ENCODE data around the gene MAST4.
A peak's percentile ranks its signal among the peaks of the same experiment; 100 is the strongest.
"Not testable (repeated sequence)": the region's sequence is repeated elsewhere in the genome, so short reads cannot be mapped to it uniquely, and the experiment has no call there.

The MAST4 gene

DNA sequence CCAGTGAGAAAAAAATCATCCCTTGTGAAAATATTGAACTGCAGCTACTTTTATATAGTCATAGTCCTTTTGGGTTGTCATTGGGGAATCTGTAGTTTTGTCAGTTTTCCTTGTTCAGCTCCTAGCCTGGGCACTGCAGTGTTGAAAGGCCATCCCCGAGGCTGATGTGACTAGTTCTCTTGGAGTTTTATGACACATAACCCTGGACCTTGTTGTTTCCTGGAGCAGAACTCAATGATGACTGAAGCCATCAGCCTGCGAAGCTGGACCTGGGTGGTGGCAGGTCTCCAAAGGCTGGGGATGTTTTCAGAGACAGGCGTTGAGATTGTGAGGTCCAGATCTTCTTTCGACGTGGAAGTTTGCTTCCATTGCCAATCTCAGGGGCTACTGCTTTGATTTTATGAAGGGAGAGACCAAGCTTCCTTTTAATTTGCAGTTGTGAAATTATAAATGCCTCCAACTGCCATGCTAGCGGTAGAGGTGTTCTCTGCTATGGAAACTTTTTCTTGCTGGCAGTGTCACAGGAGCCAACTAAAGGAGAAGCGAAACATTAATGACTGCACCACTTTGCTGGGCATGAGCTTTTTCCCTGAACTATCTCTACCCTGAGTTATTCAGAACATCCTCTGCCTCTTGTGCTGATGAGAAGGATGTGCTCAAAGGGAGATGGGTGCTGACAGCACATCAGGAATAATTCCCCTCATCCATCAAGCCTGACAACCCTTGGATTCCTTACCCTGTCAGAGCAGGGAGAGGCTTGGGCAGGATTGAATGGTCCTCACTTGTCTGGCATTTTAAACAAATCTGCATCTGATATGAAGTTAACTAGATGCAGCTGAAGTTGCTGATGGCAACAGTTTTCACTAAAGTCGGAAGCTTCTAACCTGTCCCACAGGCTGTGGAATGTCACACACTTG, 209.6 kb downstream of the MAST4 start:
- DNase-seq (ENCODE audit: insufficient read length, low spot score) (no peak), FAIRE-seq (no peak)

DNA sequence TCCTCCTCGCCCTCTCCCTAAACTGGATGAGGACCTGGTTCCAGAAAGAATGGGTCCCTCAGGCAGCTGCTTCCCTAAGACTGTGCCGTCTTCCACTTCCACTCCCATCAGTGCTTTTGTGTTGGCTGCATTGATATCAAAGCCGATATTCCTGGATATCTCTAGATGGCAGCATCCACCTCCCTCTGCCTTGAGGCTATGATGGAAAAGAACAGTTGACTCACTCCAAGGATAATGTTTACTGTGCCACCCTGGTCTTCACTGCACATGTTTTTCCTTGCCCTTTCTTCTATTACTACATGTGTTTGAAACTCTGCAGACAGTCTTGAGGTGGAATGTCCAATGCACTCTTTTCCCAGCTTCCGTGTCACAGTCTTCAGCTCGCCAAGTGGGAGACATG, 211.6 kb downstream of the MAST4 start:
- no peak for FAIRE-seq
- DNase-seq (ENCODE audit: insufficient read length, low spot score): no peak

DNA sequence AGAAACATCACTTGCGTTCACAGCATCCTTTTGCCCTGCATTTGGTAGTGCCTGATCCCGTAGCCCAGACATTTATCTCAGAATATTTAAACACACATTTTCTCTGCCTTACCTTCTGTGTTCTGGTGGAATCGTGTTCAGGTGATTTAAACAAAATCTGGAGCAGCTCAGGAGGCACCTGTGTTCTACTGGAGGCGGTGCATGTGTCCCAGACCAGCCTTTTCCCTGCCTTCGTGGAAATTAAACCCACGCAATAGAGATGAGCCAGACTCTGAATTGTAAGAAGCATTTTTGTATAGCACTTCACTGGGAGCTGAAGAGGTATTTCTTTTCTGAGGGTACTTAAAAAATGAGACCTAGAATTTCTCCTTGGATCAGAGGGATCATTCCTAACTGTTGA, 212.5 kb downstream of the MAST4 start:
- DNase-seq (ENCODE audit: insufficient read length, low spot score) (no peak), FAIRE-seq (no peak)

DNA sequence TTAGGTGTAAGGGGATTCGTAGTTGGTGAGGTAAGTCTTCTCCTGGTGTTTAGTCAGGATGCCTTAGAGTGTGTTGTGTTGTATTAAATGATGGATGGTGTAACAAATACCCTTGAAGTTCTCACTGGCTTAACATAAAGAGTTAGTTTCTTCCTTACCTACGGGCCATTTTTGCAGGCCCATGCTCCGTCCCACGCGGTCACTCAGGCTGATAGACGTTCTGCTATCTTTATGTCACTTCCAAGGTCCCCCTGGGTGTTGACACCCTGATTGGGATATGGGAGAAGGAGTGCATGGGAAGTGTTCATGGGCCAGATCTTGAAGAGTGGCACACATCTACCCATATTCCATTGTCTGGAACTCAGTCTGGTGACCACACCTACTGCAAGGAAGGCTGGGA, 214.0 kb downstream of the MAST4 start:
- DNase-seq (ENCODE audit: insufficient read length, low spot score): no peak
- FAIRE-seq: no peak

DNA sequence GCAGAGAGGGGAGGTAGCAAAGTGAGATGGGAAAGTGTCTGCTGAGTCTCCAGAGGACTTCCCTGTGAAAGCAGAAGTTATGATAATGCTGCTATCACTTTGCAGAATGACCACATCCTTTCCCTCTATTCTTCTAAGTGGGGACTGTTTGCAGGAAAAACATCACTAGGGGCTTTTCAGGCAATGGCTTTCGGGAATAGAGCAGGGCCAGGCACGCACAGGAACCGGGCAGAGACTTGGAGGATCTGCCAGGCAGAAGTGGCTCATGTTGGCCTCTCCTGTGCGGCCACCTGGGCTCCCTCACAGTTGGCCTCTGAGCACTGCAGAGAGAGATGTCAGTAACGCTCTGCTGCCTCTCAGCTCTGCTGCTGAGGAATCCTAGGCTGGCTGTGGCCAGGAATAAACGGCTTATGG, 214.7 kb downstream of the MAST4 start:
- DNase-seq (ENCODE audit: insufficient read length, low spot score) (no peak), FAIRE-seq (no peak)

DNA sequence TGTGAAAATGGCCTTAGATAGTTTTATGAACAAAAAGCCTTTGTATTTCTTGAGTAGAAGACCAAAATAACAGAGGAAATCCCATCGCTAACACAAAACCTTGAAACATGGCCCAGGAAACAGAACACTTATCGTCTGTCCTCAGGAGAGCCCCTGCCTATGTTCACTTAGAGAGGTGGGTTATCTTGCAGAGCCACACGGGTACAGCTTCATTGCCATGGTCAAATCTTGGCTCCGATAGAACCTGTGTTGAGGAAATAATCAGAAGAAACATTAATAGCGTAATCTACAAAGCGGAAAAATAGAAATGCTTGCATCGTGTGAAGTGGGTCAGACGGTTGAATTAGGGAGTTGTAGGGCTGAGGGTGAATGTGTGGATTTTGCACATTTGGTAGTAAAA, 216.1 kb downstream of the MAST4 start:
- DNase-seq (ENCODE audit: insufficient read length, low spot score) (no peak), FAIRE-seq (no peak)

DNA sequence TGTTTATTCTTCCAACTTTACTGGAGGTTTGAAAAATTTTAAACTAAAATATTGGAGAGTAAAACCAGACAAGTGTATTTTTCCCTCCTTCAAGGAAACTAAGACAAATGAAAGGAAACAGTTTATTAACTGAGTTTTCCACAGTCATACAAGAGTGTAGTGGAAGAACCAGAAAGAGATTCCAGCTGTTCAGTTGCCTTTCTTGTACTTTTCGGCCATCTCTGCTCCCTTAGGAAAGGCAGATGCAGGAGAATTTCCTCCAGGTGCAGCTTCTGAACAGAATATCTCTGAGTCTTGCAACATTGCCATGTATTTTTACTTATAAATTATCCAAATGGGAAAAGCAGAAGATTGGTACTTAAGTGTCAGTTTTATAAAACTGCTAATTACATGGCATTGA, 217.1 kb downstream of the MAST4 start:
- FAIRE-seq: no peak
- no peak for DNase-seq (ENCODE audit: insufficient read length, low spot score)

DNA sequence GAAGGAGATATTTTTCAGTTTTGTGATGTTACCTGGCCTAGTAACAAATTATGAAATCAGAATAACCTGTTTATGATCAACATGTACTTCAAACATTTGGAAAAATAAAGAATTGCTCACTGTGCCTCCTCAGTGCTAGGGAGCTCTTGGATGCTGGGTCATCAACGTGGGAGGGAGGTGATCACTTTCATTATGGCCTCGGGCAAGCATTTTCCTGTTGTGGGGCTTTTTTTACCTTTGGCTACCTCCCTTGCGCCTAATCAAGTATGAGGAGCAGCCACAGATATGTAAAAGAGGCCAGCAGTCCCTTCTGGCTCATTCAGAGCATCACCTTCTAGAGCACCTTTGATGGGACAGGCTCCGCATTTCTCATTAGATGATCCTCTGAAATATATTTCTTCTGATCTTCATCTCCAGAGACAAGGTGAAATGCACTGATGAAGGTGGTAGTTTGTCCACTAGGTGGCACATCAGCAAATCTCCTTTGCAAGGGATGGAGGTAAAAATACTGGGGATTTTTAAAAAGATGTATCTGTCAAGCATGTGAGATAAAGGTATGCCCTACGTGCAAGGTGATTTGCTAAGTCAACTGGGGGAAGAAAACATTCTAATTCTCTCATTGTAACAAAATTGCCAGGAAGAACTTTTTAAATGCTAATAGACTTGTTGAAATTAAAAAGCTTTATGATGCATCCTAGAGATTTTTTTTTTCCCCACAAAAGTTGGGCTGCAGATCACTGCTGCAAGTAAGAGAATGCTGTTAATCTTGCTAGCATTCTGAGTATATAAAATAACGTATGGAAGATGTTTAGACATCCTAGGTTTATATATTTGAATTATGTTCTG, 218.2 kb downstream of the MAST4 start:
- DNase-seq (ENCODE audit: insufficient read length, low spot score) (peak; percentile 36), FAIRE-seq (peak; percentile 97)

DNA sequence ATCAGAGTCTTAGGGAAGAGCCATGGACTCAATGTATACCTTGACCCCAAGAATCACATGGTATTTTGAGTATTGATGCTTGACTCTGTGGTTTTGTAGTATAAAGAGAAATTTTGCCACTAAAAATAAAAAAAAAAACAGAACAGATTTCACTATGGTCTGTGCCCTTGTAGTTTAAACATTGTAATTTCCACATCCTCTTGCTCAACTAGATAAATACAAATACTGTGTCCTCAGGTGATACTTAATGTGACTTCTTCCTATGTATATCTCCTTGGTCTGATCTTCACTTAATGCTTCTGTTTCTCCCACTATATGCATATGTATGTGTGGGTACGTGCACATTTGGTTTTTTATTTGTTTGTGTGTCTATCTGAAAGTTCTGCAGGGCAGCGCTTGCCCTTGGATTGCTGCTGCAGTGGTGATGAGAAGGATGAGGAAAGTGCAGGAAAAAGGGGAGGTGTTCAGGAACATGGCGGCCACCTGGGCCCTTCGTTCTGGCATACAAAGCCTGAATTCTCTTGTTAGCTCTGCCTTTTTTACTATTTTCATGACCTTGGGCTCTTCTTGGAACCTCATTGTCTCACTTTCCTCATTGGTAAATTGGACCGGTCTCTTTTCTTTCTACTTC, 222.2 kb downstream of the MAST4 start:
- FAIRE-seq (no peak), DNase-seq (ENCODE audit: insufficient read length, low spot score) (no peak)

DNA sequence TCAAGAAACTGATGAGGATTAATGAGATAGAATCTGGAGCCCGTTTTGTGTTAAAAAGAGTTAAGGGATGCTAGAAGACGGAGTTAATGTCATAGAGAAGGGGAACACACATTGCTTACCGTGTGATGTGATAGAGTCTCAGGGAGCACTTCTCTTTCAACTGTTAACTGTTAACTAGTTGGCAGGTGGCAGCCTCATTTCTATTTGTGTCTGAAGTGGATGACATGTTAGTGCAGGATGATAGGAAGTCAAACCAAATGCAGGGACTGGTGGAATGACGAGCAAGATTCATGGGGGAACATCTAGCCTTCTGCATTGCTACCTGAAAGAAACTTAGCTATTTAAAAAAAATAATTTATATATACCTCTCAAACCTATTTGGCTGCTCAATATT, 222.7 kb downstream of the MAST4 start:
- DNase-seq (ENCODE audit: insufficient read length, low spot score) (no peak), FAIRE-seq (no peak)

DNA sequence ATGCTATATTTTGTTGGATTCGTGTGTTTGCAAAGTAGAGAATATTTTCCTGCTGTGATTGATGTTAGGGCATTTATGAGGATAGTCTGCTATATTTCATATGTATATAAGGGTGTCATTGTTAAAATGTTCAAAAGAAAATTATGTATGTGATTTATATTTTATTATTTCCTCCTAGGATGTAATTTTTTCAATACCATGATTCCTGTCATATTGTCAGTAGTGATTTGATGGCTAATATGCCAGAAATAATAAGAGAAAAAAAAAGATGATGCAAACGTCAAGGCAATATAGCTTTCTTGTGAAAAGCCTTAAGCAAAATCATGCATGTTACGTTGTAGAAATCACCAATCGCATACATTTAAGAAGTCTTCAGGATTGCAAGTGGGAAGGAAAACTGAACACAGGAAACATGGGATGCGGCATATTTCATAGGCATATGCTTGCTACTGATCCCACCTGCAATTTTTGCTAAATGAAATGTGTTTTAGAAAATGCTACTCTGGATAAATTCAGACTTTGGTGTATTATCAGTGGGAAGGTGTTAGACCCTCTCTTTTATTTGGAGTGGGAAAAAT, 224.5 kb downstream of the MAST4 start:
- FAIRE-seq: no peak

DNA sequence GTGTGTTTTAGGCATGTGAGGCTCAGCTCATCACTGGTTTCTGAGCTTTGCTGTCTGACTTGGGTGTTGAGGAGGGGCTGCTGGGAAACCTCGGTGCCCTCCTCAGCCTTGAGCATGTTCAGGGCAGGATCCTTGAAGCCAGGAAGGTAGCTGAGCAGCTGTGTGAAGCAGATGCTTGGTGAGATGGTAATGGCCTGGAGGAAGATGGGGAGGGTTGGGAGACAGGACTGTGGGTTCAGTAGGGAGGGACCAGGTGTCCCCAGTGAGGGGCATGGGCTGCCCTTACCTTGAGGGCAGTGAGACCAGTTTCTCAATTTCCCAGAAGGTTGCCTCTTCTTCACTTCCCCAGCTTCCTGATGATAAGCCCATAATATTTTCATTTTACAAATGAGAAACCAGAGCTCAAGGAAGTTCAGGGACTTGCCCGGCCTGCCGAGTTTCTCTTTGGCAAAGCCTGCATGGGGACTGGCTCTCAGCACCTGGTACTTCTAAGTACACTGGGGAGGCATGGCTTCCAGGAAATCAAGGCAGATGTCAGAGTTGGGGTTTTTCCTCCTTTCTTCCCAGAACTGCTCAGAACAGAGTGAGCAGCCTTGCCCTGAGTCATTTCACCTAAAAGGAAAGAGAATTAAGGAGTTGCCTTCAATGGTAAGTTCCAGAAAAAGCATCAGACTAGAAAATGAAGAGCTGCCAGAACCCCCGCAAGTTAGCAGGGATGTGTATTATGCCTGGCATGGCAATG, 225.7 kb downstream of the MAST4 start:
- no peak for FAIRE-seq

More for the DNA sequence above, 224.5 kb downstream of the MAST4 start:
- no peak for DNase-seq (ENCODE audit: insufficient read length, low spot score)

DNA sequence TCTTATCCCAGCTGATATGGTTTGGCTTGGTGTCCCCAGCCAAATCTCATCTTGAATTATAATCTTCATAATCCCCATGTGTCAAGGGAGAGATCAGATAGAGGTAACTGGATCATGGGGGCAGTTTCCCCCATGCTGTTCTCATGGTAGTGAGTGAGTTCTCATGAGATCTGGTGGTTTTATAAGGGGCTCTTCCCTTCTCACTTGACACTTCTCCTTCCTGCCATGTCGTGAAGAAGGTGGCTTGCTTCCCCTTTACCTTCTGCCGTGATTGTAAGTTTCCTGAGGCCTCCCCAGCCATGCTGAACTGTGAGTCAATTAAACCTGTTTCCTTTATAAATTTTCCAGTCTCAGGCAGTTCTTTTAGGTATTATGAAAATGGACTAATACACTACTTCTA, 226.7 kb downstream of the MAST4 start:
- not testable (repeated sequence) for FAIRE-seq; DNase-seq (ENCODE audit: insufficient read length, low spot score)

More for the DNA sequence above, 225.7 kb downstream of the MAST4 start:
- no peak for DNase-seq (ENCODE audit: insufficient read length, low spot score)

DNA sequence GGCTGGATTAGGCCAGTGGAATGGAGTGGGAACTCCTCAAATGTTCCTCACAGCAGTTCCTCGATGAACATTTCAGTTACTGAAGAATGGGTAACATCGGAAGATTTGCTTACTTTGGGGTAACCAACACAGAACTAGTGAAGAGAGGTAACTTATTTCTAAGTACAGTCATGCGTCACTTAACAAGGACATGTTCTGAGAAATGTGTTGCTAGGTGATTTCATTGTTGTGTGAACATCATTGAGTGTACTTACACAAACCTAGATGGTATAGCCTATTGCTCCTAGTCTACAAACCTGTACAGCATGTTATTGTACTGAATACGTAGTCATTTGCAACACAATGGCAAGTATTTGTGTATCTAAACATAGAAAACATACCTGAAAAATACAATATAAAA, 228.3 kb downstream of the MAST4 start:
- FAIRE-seq (no peak), DNase-seq (ENCODE audit: insufficient read length, low spot score) (no peak)

DNA sequence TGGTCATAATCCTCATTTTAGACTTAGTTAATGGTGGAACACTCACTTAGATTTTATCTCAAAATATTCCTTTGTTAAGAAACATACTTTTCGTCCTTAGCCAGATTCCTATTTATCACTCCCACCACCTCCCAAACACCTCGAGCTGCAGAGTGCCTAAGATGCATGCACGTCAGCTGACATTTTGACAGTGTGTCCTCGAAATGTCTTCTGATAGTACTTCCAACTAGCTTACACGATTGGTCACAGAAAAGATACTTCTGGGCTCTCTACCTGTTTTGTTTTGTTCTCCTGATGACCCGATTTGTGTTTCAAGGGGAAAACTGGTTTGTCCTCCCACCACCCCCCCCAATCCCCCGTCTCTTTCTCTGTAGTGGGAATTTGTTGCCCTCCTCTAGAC, 230.1 kb downstream of the MAST4 start:
- DNase-seq (ENCODE audit: insufficient read length, low spot score) (no peak), FAIRE-seq (no peak)

DNA sequence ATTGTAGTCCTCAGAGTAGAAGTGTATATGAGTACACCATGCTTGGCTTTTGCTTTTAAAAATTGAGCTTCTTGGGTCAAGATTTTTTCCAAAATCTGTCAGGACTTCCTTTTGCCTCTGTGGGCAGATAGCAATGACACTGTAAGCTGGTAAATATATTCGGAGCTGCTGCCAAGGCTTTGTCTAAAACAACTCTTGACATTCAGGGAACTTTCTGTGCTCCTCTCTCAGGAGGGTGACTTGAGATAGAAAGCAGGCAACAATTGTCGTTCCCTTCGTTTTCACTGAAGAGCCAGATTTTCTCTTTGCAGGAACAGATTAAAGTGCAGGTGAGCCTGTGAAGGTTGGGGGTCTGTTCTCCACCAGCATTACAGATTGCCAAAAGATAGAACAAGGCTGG, 230.5 kb downstream of the MAST4 start:
- FAIRE-seq: no peak
- no peak for DNase-seq (ENCODE audit: insufficient read length, low spot score)

DNA sequence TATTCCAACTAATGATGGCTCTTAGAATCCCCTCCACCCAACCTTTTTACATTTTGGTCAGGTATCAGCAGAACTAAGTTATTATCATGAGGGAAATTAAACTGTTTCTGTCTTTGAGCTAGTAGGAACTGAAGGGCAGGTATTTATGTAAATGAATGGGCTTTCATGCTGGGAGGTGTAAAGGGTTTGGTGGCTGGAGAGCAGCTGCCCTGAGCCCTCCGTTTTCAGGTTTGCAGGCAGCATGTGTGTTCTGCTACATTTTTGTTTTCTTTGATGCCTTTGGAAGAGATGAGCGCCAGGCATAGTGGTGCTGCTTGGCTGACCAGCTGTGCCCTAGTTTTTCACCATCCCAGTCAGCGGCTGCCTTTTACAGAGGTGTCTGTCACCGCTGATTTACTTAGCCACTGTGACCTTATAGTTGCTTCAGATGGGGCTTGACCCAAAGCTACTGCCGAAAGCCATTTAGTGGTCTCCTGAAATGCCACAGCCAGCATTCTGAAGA, 231.9 kb downstream of the MAST4 start:
- DNase-seq (ENCODE audit: insufficient read length, low spot score): no peak
- no peak for FAIRE-seq

DNA sequence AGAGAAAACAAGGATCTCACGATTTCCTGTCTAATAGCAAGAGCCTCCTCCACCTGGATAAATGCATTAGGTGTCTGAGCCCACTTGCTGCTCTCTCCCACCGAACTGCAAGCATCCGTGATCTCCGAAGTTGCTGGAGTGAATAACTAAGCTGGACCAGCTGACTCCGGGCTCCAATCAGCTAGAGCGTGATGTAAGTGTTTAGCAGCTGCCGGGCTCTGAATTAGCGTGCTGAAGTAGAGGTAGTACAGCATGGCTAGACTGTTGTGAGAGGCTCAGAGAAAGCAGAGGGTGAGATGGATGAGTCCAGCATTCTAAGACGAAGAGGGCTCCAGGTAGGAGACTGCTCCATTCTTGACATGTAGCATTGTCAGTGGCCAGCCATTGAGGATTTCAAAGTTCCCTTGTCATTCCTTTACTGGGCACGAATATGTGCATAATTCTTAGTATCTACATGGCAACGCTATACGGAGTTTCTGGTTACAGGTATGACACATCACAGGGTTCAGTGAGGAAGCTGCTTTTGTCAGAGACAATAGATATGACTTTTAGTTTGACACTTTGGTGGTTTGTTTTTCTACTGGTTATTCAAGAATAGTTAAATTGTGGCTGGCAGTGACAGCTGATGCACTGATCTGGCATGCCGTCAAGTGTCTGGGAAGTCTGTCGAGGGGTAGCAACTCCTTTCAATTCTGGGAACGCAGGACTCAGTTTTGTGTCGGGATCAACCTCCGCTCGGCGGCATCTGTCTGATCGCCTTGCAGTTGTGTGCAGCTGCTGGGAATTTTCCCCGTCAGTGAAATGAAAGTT, 232.6 kb downstream of the MAST4 start:
- FAIRE-seq: no peak
- no peak for DNase-seq (ENCODE audit: insufficient read length, low spot score)

DNA sequence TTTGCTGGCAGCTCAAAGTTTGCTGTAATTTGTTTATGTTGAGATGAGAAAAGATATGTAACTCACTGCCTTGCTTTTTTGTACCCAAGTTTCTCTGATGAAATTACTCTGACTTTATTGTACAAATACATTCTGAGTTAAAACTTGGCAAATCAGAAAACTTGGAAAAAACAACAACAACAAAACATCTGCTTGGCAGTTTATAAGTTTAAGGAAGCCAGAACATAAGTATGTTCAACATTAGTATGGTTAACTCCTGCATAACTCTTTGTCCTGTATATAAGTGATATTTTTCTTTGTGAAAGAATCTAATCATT, 233.1 kb downstream of the MAST4 start:
- DNase-seq (ENCODE audit: insufficient read length, low spot score) (no peak), FAIRE-seq (no peak)

All from GM19239 (cell line).